Erythroblast (primary cell): Measurements from ENCODE around the gene MS4A5.

Experiments
- GATA1 ChIP-seq: IDR thresholded peaks from 2 replicates; pipeline ENCODE4 v1.6.1; 2011; ENCODE audit warnings: low read depth, mild to moderate bottlenecking, control low read depth, low read length, moderate library complexity
- POLR2A ChIP-seq: IDR thresholded peaks from 2 replicates; pipeline ENCODE4 v1.6.1; 2011; ENCODE audit warnings: mild to moderate bottlenecking, low read length

DNA sequence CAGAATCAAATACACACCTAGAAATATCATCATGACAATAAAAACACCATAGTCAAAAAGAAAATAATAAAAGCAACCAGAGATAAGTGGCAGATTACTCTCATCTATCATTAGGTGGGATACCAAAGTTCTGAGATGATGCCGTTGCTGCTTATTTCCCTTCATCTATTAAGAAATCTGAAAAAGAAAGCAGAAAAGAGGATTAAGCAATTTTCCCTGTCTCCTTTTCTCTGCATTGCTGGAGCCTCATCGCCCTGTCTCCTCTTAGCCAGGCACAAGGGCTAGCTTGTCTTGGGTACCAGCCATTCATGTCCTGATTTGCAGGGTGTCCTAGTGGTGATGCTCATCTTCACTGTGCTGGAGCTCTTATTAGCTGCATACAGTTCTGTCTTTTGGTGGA lies 37.0 kb upstream of the MS4A5 start:
- no peak for TF ChIP-seq POLR2A
- TF ChIP-seq GATA1: no peak
